Ishikawa (cell line): ENCODE results near the gene AGO1.

ENCODE experiments used
- CEBPB ChIP-seq: IDR thresholded peaks from 2 replicates; pipeline ENCODE4 v1.6.1; 2012
- CREB1 ChIP-seq: IDR thresholded peaks from 2 replicates; pipeline ENCODE4 v1.6.1; 2012; ENCODE audit warnings: low read depth
- EGR1 ChIP-seq: IDR thresholded peaks from 2 replicates; pipeline ENCODE4 v1.6.1; 2012
- EP300 ChIP-seq: IDR thresholded peaks from 2 replicates; pipeline ENCODE4 v1.6.1; 2012; ENCODE audit warnings: borderline replicate concordance
- FOXM1 ChIP-seq: IDR thresholded peaks from 2 replicates; pipeline ENCODE4 v1.6.1; 2012; ENCODE audit warnings: low read depth, borderline replicate concordance
- MAX ChIP-seq: IDR thresholded peaks from 2 replicates; pipeline ENCODE4 v1.6.1; 2012
- NFIC ChIP-seq: IDR thresholded peaks from 2 replicates; pipeline ENCODE4 v1.6.1; 2012
- RAD21 ChIP-seq: IDR thresholded peaks from 2 replicates; pipeline ENCODE4 v1.6.1; 2012; ENCODE audit warnings: low read depth
- REST ChIP-seq: IDR thresholded peaks from 2 replicates; pipeline ENCODE4 v1.6.1; 2012; ENCODE audit warnings: low read depth, mild to moderate bottlenecking
- TAF1 ChIP-seq: IDR thresholded peaks from 2 replicates; pipeline ENCODE4 v1.6.1; 2012; ENCODE audit warnings: low read depth, mild to moderate bottlenecking
- TCF12 ChIP-seq: IDR thresholded peaks from 2 replicates; pipeline ENCODE4 v1.6.1; 2012; ENCODE audit warnings: low read depth
- TEAD4 ChIP-seq: IDR thresholded peaks from 2 replicates; pipeline ENCODE4 v1.6.1; 2012
- YY1 ChIP-seq: IDR thresholded peaks from 2 replicates; pipeline ENCODE4 v1.6.1; 2012; ENCODE audit warnings: low read depth
- ZBTB7A ChIP-seq: IDR thresholded peaks from 2 replicates; pipeline ENCODE4 v1.6.1; 2012; ENCODE audit warnings: low read depth
- TF ChIP-seq, protein P1 (sequence below): IDR thresholded peaks from 2 replicates; pipeline ENCODE4 v1.6.1; 2012

AGO1 gene

DNA sequence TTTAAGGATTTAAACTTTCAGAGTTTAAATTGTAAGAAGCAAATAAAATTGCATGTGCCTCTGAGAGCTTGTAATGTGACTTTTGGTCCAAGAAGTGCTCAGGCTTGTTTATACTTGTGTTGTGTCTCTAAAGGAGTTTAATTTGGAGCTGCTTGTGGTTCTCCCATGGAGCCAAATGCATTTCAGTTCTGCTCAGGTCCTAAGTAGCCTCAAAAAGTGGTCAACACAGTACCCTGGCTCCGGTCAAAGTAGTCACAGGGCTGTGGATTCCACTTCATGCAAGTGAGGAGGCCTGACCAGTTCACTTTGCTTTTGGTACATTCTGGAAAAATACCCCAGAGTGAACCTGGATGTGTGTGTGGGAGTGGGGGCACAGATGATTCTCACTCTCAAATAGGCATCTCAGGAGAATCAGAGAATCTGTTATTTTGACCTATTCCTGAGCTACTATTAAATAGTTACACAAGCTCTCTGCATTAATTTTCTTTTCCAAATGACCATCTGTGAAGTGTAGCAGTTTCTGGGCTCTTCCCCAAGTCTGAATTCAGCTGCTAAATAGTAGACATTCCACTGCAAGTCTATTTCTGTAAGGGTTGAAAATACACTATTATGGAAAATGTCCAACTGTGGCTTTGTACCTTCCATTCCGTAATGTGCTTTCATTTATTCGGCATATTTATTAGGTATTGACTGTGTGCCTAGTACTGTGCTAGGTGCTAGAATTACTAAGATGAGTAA lies 31.7 kb upstream of the AGO1 start:
- TF ChIP-seq EGR1 (no peak), REST (no peak), NFIC (no peak), YY1 (no peak), CREB1 (no peak), ZBTB7A (no peak), FOXM1 (no peak), EP300 (no peak)

DNA sequence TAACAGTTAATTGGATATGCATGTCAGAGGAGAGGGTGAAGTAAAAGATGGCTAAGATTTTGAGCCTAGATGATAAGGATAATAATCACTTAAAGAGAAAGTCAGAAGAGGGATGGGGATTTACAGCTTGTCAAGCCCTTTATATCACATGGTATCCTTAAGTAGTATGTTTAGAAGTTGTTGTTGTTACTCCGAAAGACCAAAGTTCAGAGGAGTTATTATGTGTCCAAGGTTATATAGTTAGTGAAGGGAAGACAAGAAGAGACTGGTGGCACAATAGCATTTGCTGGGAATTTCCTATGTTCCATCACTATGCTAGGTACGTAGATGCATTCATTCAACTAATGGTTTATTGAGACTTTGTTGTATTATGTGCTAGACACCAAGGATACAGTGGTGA lies 30.8 kb upstream of the AGO1 start:
- TF ChIP-seq, protein P1, sequence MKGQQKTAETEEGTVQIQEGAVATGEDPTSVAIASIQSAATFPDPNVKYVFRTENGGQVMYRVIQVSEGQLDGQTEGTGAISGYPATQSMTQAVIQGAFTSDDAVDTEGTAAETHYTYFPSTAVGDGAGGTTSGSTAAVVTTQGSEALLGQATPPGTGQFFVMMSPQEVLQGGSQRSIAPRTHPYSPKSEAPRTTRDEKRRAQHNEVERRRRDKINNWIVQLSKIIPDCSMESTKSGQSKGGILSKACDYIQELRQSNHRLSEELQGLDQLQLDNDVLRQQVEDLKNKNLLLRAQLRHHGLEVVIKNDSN: no peak
- TF ChIP-seq TEAD4 (no peak), RAD21 (no peak)

- TF ChIP-seq MAX (no peak), RAD21 (no peak), ZBTB7A (no peak), TCF12 (no peak), EP300 (no peak), YY1 (no peak), FOXM1 (no peak), EGR1 (no peak), NFIC (no peak)
- TF ChIP-seq, protein P1: no peak
Observed at GRCh38 chr1:35854989-35855700, 27.9 kb upstream of the AGO1 start.

GRCh38 chr1:35856964-35857363 lies 26.0 kb upstream of the AGO1 start:
- TF ChIP-seq TCF12 (no peak), CEBPB (no peak), TEAD4 (no peak), TAF1 (no peak), EGR1 (no peak), NFIC (no peak), CREB1 (no peak), EP300 (no peak), ZBTB7A (no peak), RAD21 (no peak), MAX (no peak)
- TF ChIP-seq, protein P1: no peak

DNA sequence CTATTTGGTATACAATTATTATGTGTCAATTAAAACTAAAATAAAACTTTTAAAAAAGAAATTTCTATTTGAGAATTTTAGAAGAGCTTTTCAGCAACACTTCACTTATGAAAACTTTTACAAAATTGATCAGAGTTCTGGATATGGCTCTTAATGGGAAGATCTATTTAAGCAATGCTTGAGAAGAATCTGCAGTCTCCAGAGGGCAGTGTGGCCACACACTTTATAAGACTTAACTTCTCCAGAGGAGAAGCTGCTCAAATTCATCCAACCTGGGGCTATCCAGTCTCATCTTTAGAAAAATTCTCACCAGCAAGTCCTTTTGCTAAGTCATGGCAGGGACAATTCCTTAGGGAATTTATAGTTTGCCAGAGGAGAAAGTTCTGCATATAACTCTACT lies 25.2 kb upstream of the AGO1 start:
- TF ChIP-seq RAD21 (peak; percentile 32; the same call in 1 of the 2 replicates), ZBTB7A (no peak)

DNA sequence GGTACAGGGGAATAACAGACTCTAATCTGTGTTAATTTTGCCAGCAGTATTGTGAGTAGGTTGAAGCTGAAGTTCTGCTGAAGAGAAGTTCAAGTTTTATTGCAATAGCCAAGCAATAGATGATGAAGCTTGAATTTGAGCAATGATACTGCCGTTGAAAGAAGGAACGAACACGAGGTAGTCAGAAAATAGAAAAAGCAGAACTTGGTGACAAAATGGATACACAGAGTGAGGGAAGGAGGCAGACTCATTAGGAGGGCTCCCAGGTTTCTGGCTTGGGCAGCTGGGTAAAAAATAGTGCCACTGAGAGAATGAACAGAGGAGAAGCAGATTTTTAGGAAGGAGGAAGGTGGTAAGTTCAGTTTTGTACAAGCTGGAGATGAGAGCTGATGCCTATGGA lies 22.3 kb upstream of the AGO1 start:
- no peak for TF ChIP-seq CREB1
- TF ChIP-seq EGR1: no peak
- TF ChIP-seq ZBTB7A: no peak
- TF ChIP-seq REST: no peak
- TF ChIP-seq RAD21: no peak
- TF ChIP-seq, protein P1: no peak
- no peak for TF ChIP-seq FOXM1
- no peak for TF ChIP-seq YY1
- no peak for TF ChIP-seq TAF1
- TF ChIP-seq TCF12: no peak
- TF ChIP-seq EP300: no peak
- no peak for TF ChIP-seq CEBPB
- TF ChIP-seq NFIC: no peak
- TF ChIP-seq MAX: no peak
- no peak for TF ChIP-seq TEAD4
